ENCODE measurements around the gene MCTP2. TPM values are rescaled to one million over a fixed set of nuclear protein-coding genes. Genes with fewer than 3 reads are reported as not detected.

Gene MCTP2
- total and polyA plus RNA-seq, 2 of the 13 experiments (the other 11 are each of a cell fraction or from before 2014, with no cell fraction given): 5.1 to 8.6 TPM

DNA sequence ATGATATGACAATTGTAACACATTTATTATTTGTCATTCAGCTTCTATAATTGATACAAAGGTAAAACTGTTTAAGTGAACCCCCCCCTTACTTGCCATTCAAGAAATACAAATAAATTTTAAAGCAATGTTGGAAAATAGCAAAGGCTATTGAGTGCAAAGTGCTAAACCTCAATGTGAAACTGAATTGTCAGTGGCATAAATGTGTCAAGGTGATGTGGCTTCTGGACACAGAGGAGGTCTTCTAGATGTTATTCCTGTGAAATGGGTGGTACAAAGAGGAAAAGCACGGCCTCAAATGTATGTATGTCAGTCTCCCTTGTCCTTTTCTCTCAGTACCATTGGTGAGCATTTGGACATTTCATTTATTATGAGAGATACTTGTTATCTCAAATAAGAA, 149.4 kb downstream of the MCTP2 start:
- POLR2A ChIA-PET: no interaction called here
- H3K4me2 ChIP-seq (ENCODE audit: low read depth, low read length): no peak overlapping the region
- no peaks in the 10 kb centered on the region for H3K4me1 ChIP-seq (ENCODE audit: insufficient read depth, low read length)
- no TSS peak for BruUV-seq (replicated peaks)
- H3K79me2 ChIP-seq (ENCODE audit: insufficient read depth, low read length): no peaks in the 10 kb centered on the region
- CTCF ChIA-PET (ENCODE audit: low intra/inter-chr PET ratio, low total read pairs): no interaction called here
- in situ Hi-C loops (cut with HindIII; ENCODE audit: extremely low pct_ligation_motif_present, low pct_unique_long_range_greater_than_20kb): no loop called here
- H3K36me3 ChIP-seq (replicated peaks in 1 of 2; ENCODE audit: control insufficient read depth in 1 of 2, insufficient read depth in 2 of 2, low read length in 2 of 2): no peaks in the 10 kb centered on the region
- 38% methylated on average over 1 of the region's 1 CpG for WGBS (ENCODE audit: low lambda C conversion rate)
- DNase-seq (ENCODE audit: low spot score) (no peak), FAIRE-seq (no peak), ATAC-seq (no peak)
- H3K4me3 ChIP-seq (replicated peaks in 1 of 3; ENCODE audit: insufficient read depth in 1 of 3, low read depth in 2 of 3, low read length in 3 of 3): no peak overlapping the region
- H2AFZ ChIP-seq (ENCODE audit: low read length): no peak overlapping the region
- no peaks in the 10 kb centered on the region for H3K27me3 ChIP-seq (ENCODE audit: control insufficient read depth in 1 of 2, insufficient read depth in 2 of 2, low read length in 2 of 2)
- no peak overlapping the region for H3K27ac ChIP-seq (ENCODE audit: extremely low read length, insufficient read depth, low read length)
- no peak overlapping the region for H3K9ac ChIP-seq (ENCODE audit: insufficient read depth, low read depth, low read length)
- TF ChIP-seq ZNF7 (CRISPR knock-in tag; IDR thresholded peaks at IDR 0.05) (no peak), RARG (CRISPR knock-in tag; IDR thresholded peaks at IDR 0.05; ENCODE audit: low read depth) (no peak), NCOR1 (IDR thresholded peaks at IDR 0.05; ENCODE audit: borderline replicate concordance, low read length) (no peak), PAF1 (CRISPR knock-in tag; IDR thresholded peaks at IDR 0.05) (no peak), TCF12 (IDR thresholded peaks at IDR 0.05) (no peak), TCF12 (CRISPR knock-in tag; IDR thresholded peaks at IDR 0.05) (no peak), ZNF274 (CRISPR knock-in tag; IDR thresholded peaks at IDR 0.05) (no peak)
- TF ChIP-seq, protein P1, sequence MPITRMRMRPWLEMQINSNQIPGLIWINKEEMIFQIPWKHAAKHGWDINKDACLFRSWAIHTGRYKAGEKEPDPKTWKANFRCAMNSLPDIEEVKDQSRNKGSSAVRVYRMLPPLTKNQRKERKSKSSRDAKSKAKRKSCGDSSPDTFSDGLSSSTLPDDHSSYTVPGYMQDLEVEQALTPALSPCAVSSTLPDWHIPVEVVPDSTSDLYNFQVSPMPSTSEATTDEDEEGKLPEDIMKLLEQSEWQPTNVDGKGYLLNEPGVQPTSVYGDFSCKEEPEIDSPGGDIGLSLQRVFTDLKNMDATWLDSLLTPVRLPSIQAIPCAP (CRISPR knock-in tag; IDR thresholded peaks at IDR 0.05; ENCODE audit: low read depth): no peak
- no peaks in the 10 kb centered on the region for H4K20me1 ChIP-seq (ENCODE audit: insufficient read depth, low read length)
- H3K9me3 ChIP-seq (ENCODE audit: low read length): no peaks in the 10 kb centered on the region
- intact Hi-C loops (cut with micrococcal nuclease; ENCODE audit: unreplicated experiment): no loop called here

DNA sequence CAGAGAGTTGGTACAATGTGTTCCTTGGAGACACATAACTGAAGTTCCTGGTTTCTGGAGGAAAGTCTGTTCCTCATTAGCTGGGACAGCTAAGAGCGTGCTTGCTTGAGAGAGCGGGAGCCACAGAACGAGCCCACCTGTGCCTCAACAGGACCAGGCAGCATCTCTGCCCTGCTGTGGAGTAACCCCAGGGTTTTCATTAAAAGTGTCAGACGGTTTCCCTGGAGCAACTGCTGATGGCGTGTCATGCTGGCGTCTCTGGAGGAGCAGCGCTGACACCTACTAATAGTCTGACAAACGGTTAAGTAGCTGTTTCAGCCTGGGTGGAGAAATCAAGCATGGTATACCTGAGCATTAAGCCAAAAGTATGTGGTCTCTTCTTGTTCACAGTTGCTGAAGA, 150.0 kb downstream of the MCTP2 start:
- no peak for FAIRE-seq
- H3K4me1 ChIP-seq (ENCODE audit: insufficient read depth, low read length): no peaks in the 10 kb centered on the region
- no peaks in the 10 kb centered on the region for H3K9me3 ChIP-seq (ENCODE audit: low read length)
- no peaks in the 10 kb centered on the region for H3K79me2 ChIP-seq (ENCODE audit: insufficient read depth, low read length)
- no peak overlapping the region for H2AFZ ChIP-seq (ENCODE audit: low read length)
- H3K36me3 ChIP-seq (replicated peaks in 1 of 2; ENCODE audit: control insufficient read depth in 1 of 2, insufficient read depth in 2 of 2, low read length in 2 of 2): no peaks in the 10 kb centered on the region
- WGBS (ENCODE audit: low lambda C conversion rate): 64% methylated on average over 7 of the region's 8 CpGs
- POLR2A ChIA-PET: no interaction called here
- CTCF ChIA-PET (ENCODE audit: low intra/inter-chr PET ratio, low total read pairs): no interaction called here
- H3K4me3 ChIP-seq (replicated peaks in 1 of 3; ENCODE audit: insufficient read depth in 1 of 3, low read depth in 2 of 3, low read length in 3 of 3): no peak overlapping the region
- intact Hi-C loops (cut with micrococcal nuclease; ENCODE audit: unreplicated experiment) (no loop called here), in situ Hi-C loops (cut with HindIII; ENCODE audit: extremely low pct_ligation_motif_present, low pct_unique_long_range_greater_than_20kb) (no loop called here)
- no peaks in the 10 kb centered on the region for H4K20me1 ChIP-seq (ENCODE audit: insufficient read depth, low read length)
- BruUV-seq (replicated peaks): no TSS peak
- no peak for ATAC-seq
- H3K27ac ChIP-seq (ENCODE audit: extremely low read length, insufficient read depth, low read length): no peak overlapping the region
- no peaks in the 10 kb centered on the region for H3K27me3 ChIP-seq (ENCODE audit: control insufficient read depth in 1 of 2, insufficient read depth in 2 of 2, low read length in 2 of 2)
- H3K9ac ChIP-seq (ENCODE audit: insufficient read depth, low read depth, low read length): no peak overlapping the region
- H3K4me2 ChIP-seq (ENCODE audit: low read depth, low read length): no peak overlapping the region
- DNase-seq (ENCODE audit: low spot score): no peak
- TF ChIP-seq, protein P2, sequence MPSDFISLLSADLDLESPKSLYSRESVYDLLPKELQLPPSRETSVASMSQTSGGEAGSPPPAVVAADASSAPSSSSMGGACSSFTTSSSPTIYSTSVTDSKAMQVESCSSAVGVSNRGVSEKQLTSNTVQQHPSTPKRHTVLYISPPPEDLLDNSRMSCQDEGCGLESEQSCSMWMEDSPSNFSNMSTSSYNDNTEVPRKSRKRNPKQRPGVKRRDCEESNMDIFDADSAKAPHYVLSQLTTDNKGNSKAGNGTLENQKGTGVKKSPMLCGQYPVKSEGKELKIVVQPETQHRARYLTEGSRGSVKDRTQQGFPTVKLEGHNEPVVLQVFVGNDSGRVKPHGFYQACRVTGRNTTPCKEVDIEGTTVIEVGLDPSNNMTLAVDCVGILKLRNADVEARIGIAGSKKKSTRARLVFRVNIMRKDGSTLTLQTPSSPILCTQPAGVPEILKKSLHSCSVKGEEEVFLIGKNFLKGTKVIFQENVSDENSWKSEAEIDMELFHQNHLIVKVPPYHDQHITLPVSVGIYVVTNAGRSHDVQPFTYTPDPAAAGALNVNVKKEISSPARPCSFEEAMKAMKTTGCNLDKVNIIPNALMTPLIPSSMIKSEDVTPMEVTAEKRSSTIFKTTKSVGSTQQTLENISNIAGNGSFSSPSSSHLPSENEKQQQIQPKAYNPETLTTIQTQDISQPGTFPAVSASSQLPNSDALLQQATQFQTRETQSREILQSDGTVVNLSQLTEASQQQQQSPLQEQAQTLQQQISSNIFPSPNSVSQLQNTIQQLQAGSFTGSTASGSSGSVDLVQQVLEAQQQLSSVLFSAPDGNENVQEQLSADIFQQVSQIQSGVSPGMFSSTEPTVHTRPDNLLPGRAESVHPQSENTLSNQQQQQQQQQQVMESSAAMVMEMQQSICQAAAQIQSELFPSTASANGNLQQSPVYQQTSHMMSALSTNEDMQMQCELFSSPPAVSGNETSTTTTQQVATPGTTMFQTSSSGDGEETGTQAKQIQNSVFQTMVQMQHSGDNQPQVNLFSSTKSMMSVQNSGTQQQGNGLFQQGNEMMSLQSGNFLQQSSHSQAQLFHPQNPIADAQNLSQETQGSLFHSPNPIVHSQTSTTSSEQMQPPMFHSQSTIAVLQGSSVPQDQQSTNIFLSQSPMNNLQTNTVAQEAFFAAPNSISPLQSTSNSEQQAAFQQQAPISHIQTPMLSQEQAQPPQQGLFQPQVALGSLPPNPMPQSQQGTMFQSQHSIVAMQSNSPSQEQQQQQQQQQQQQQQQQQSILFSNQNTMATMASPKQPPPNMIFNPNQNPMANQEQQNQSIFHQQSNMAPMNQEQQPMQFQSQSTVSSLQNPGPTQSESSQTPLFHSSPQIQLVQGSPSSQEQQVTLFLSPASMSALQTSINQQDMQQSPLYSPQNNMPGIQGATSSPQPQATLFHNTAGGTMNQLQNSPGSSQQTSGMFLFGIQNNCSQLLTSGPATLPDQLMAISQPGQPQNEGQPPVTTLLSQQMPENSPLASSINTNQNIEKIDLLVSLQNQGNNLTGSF (CRISPR knock-in tag; IDR thresholded peaks at IDR 0.05): no peak
- TF ChIP-seq SKI (IDR thresholded peaks at IDR 0.05; ENCODE audit: partially characterized antibody): no peak
- TF ChIP-seq TOPORS (CRISPR knock-in tag; IDR thresholded peaks at IDR 0.05): no peak

All from HepG2 (cell line).